Left renal cortex interstitium (tissue), 4 donors: ENCODE results near the gene MYH4. TPM values are rescaled to one million over a fixed set of nuclear protein-coding genes. Genes with fewer than 3 reads are reported as not detected.

Experiments
- DNase-seq, 4 donors: peaks; one replicate each; pipeline ENCODE4 v3.0.0-alpha.2; 2013; ENCODE audit warnings: low read depth in 4 of 4, low spot score in 2 of 4, missing footprints in 1 of 4
- polyA plus RNA-seq, 4 donors: library from polyadenylated mRNA; unstranded; fragments of 120-200 nt; gene quantifications; one replicate each; pipeline ENCODE4 v1.2.1, GENCODE V29; 2013; ENCODE audit not compliant: insufficient read length in 4 of 4

The MYH4 gene
- polyA plus RNA-seq, 4 donors: 0.04 to 0.21 (median 0.11) TPM

GRCh38 chr17:10421900-10422542, 47.3 kb downstream of the MYH4 start, which contains the start of gene MYH8:
Gene MYH8, minus strand, starts transcription at chr17:10421950. Its CDS starts 1,723 bp downstream, at chr17:10420227.
- no peak for DNase-seq

- DNase-seq: no peak
Measured at GRCh38 chr17:10421211-10421610, 48.1 kb downstream of the MYH4 start.

- no peak for DNase-seq
Measured at GRCh38 chr17:10420811-10421210, 48.5 kb downstream of the MYH4 start.

- DNase-seq: no peak
Measured at GRCh38 chr17:10417431-10417830, 51.9 kb downstream of the MYH4 start.

- DNase-seq: no peak
Measured at GRCh38 chr17:10415161-10415560, 54.2 kb downstream of the MYH4 start.

GRCh38 chr17:10403589-10403988, 65.8 kb downstream of the MYH4 start:
- no peak for DNase-seq

GRCh38 chr17:10398352-10398751, 71.0 kb downstream of the MYH4 start:
- no peak for DNase-seq

GRCh38 chr17:10396524-10397163, 72.7 kb downstream of the MYH4 start:
- no peak for DNase-seq

GRCh38 chr17:10394201-10394887, 75.0 kb downstream of the MYH4 start:
- DNase-seq: no peak

Other genes with a start within 250 kb of the MYH4 start
- under 1 TPM; 0.10 to 0.27 (median 0.14) TPM for gene MYH13, start 96.6 kb downstream of the MYH4 start, polyA plus RNA-seq
- 1 to 10 TPM in 1 of 4 donors, under 1 TPM in 3; 0.64 to 1.1 (median 0.70) TPM for gene MYH8, start 47.6 kb downstream of the MYH4 start, polyA plus RNA-seq
- under 1 TPM in 2 of 4 donors, not detected in 2; 0.03 to 0.04 TPM for gene MYH1, start 49.0 kb upstream of the MYH4 start, polyA plus RNA-seq
- gene MYH2, start 80.1 kb upstream of the MYH4 start, polyA plus RNA-seq: under 1 TPM in 1 of 4 donors, not detected in 3; 0.06 TPM
- gene MYH3, start 187.8 kb upstream of the MYH4 start, polyA plus RNA-seq: 1 to 10 TPM; 2.6 to 8.0 (median 3.6) TPM
- gene SCO1, start 228.0 kb upstream of the MYH4 start, polyA plus RNA-seq: 10 to 100 TPM; 38.6 to 41.7 (median 40.6) TPM
- 10 to 100 TPM; 17.5 to 18.5 (median 17.8) TPM for gene ADPRM, start 228.0 kb upstream of the MYH4 start, polyA plus RNA-seq